ENCODE results near the gene CLEC20A. TPM values are rescaled to one million over a fixed set of nuclear protein-coding genes. Genes with fewer than 3 reads are reported as not detected.

Gene CLEC20A
- total RNA-seq, 4 donors from 2014 or later: not detected

- Histone ChIP-seq H3K4me1 (peaks cover 0 to 11% (median 0%) of the 10 kb centered on the region in 3 donors), H3K27me3 (no peaks in the 10 kb centered on the region), H3K27ac (no peak overlapping the region), H3K9me3 (no peaks in the 10 kb centered on the region), H3K4me3 (no peak overlapping the region), H3K36me3 (no peaks in the 10 kb centered on the region)
- ATAC-seq: no peak
- TF ChIP-seq EP300 (IDR thresholded peaks at IDR 0.05): no peak
- no peak for TF ChIP-seq POLR2A (IDR thresholded peaks at IDR 0.05)
- TF ChIP-seq POLR2AphosphoS5 (IDR thresholded peaks at IDR 0.05): no peak
- TF ChIP-seq, protein P1, sequence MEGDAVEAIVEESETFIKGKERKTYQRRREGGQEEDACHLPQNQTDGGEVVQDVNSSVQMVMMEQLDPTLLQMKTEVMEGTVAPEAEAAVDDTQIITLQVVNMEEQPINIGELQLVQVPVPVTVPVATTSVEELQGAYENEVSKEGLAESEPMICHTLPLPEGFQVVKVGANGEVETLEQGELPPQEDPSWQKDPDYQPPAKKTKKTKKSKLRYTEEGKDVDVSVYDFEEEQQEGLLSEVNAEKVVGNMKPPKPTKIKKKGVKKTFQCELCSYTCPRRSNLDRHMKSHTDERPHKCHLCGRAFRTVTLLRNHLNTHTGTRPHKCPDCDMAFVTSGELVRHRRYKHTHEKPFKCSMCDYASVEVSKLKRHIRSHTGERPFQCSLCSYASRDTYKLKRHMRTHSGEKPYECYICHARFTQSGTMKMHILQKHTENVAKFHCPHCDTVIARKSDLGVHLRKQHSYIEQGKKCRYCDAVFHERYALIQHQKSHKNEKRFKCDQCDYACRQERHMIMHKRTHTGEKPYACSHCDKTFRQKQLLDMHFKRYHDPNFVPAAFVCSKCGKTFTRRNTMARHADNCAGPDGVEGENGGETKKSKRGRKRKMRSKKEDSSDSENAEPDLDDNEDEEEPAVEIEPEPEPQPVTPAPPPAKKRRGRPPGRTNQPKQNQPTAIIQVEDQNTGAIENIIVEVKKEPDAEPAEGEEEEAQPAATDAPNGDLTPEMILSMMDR (IDR thresholded peaks at IDR 0.05): no peak
- WGBS, 2 donors (ENCODE audit: low coverage in 1 of 2): 80 to 100% methylated on average over 1 to 3 of the region's 9 CpGs
These were observed 37.5 kb upstream of the CLEC20A start for GRCh38 chr1:178534137-178534868.

DNA sequence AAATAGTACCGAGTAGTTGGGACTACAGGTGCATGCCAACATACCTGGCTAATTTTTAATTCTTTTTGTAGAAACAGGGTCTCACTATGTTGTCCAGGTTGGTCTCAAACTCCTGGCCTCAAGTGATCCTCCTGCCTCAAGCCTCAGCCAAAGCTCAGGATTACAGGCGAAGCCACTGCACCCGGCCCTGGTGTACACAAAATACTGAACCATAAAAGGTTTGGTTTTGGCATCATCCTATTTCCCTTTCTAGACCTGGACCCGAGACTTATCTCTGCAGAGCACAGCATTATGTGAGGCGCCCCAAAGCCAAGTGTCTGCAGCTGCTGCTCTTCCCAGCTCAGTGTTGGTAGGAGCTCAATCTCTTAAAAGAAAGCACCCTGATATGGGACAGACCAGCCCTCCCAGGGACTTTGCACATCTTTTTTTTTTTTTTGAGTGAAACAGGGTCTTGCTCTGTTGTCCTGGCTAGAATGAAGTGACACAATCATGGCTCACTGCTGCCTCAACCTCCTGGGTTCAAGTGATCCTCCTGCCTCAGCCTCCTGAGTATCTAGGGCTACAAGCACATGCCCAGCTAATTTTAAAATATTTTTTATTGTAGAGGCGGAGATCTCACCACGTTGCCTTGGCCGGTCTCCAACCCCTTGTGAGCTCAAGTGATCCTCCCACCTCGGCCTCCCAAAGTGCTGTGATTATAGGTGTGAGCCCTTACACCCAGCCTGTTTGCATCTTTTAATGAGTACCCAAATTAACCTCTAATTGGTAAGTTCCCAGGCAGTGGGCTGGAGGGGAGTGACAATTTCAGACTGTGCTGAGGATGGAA, 36.6 kb upstream of the CLEC20A start:
- Histone ChIP-seq H3K36me3 (no peaks in the 10 kb centered on the region), H3K4me1 (peaks cover 0 to 11% (median 0%) of the 10 kb centered on the region in 3 donors), H3K27ac (no peak overlapping the region), H3K4me3 (no peak overlapping the region), H3K9me3 (no peaks in the 10 kb centered on the region), H3K27me3 (no peaks in the 10 kb centered on the region)
- ATAC-seq: no peak
- WGBS, 2 donors (ENCODE audit: low coverage in 1 of 2): 66% methylated on average over 8 of the region's 9 CpGs; no CpG with 5 or more reads in 1 of the 2 donors
- TF ChIP-seq POLR2AphosphoS5 (IDR thresholded peaks at IDR 0.05) (no peak), EP300 (IDR thresholded peaks at IDR 0.05) (no peak), POLR2A (IDR thresholded peaks at IDR 0.05) (no peak)
- TF ChIP-seq, protein P1 (IDR thresholded peaks at IDR 0.05): no peak

DNA sequence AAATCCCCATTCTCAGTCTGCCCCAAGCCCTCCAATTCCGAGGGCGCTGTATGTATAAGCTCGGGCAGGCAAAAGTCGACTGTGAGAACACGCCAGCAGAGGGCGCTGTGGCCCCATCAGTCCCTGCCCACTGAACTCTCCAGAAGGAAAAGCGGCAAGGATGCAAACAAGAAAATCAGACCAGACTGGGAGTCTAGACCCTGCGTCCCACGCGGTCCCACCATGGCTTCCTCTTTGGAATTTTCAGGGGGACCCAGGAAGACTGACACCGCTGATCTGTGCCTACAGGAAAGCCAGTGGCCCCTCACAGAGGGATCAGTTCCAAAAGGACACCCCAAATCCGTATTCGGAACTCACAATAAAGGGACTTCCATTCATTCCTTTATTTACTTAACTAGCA, 35.6 kb upstream of the CLEC20A start:
- Histone ChIP-seq H3K4me1 (peaks cover 0 to 11% (median 0%) of the 10 kb centered on the region in 3 donors), H3K9me3 (no peaks in the 10 kb centered on the region), H3K4me3 (no peak overlapping the region), H3K27ac (no peak overlapping the region), H3K36me3 (no peaks in the 10 kb centered on the region), H3K27me3 (no peaks in the 10 kb centered on the region)
- 7 to 20% methylated on average over 3 to 5 of the region's 13 CpGs for WGBS, 2 donors (ENCODE audit: low coverage in 1 of 2)
- ATAC-seq: peak; percentile 65
- TF ChIP-seq, protein P1 (IDR thresholded peaks at IDR 0.05): peak in 3 of 4 experiments; percentile 80 to 88 (median 86)
- TF ChIP-seq POLR2AphosphoS5 (IDR thresholded peaks at IDR 0.05) (no peak), POLR2A (IDR thresholded peaks at IDR 0.05) (no peak), EP300 (IDR thresholded peaks at IDR 0.05) (no peak)

GRCh38 chr1:178531887-178532286, 35.1 kb upstream of the CLEC20A start:
- H3K9me3 ChIP-seq: no peaks in the 10 kb centered on the region
- TF ChIP-seq EP300 (IDR thresholded peaks at IDR 0.05) (no peak), POLR2A (IDR thresholded peaks at IDR 0.05) (no peak), POLR2AphosphoS5 (IDR thresholded peaks at IDR 0.05) (no peak)
- TF ChIP-seq, protein P1 (IDR thresholded peaks at IDR 0.05): no peak
- H3K4me1 ChIP-seq: peaks cover 0 to 11% (median 0%) of the 10 kb centered on the region in 3 donors
- no peak overlapping the region for H3K4me3 ChIP-seq
- WGBS, 2 donors (ENCODE audit: low coverage in 1 of 2): no CpG with 5 or more reads among the region's 10 CpGs
- no peak overlapping the region for H3K27ac ChIP-seq
- no peak for ATAC-seq
- no peaks in the 10 kb centered on the region for H3K36me3 ChIP-seq
- no peaks in the 10 kb centered on the region for H3K27me3 ChIP-seq
